ENCODE results near the gene EPOP.

EPOP gene

GRCh38 chr17:38674749-38675615 is at the start of gene EPOP:
Gene EPOP, minus strand, starts transcription at chr17:38674957. Its CDS starts 462 bp downstream, at chr17:38674495.
- DNase-seq: peak; percentile 94 to 95

GRCh38 chr17:38721802-38722201 is 47.0 kb upstream of the EPOP start:
- no peak for DNase-seq

- DNase-seq: no peak
These were observed 46.2 kb upstream of the EPOP start for GRCh38 chr17:38720941-38721340.

- DNase-seq: no peak
These were observed 45.3 kb upstream of the EPOP start for GRCh38 chr17:38719943-38720641.

- DNase-seq: no peak
These were observed 44.7 kb upstream of the EPOP start for GRCh38 chr17:38719289-38719942.

- no peak for DNase-seq
These were observed 42.5 kb upstream of the EPOP start for GRCh38 chr17:38717139-38717745.

GRCh38 chr17:38716368-38717005 is 41.7 kb upstream of the EPOP start:
- no peak for DNase-seq

GRCh38 chr17:38715216-38715943 is 40.6 kb upstream of the EPOP start:
- no peak for DNase-seq

- DNase-seq: no peak
These were observed 38.8 kb upstream of the EPOP start for GRCh38 chr17:38713456-38714075.

GRCh38 chr17:38712593-38712992 is 37.8 kb upstream of the EPOP start:
- DNase-seq: peak in 1 of 2 experiments; percentile 34

- no peak for DNase-seq
These were observed 37.2 kb upstream of the EPOP start for GRCh38 chr17:38711792-38712571.

GRCh38 chr17:38710985-38711384 is 36.2 kb upstream of the EPOP start:
- DNase-seq: no peak

GRCh38 chr17:38710604-38710962 is 35.8 kb upstream of the EPOP start:
- DNase-seq: no peak

GRCh38 chr17:38709864-38710603 is 35.3 kb upstream of the EPOP start:
- DNase-seq: no peak

- DNase-seq: no peak
These were observed 34.5 kb upstream of the EPOP start for GRCh38 chr17:38709104-38709820.

GRCh38 chr17:38707678-38708351 is 33.1 kb upstream of the EPOP start:
- no peak for DNase-seq

GRCh38 chr17:38706505-38707216 is 31.9 kb upstream of the EPOP start:
- peak; percentile 40 to 73 for DNase-seq

Data from stimulated activated CD4-positive, alpha-beta T cell treated with anti-CD3 and anti-CD28 coated beads, Interleukin-4, amount 100 ng/mL, for 4 hours (primary cell).